Embryonic facial prominence (tissue), 1 donor: ENCODE measurements around the gene AEBP1.

ENCODE experiments used
- DNase-seq: peaks from one replicate; pipeline ENCODE4 v3.0.0-alpha.2; 2016; ENCODE audit errors: extremely low spot score

Gene AEBP1

DNA sequence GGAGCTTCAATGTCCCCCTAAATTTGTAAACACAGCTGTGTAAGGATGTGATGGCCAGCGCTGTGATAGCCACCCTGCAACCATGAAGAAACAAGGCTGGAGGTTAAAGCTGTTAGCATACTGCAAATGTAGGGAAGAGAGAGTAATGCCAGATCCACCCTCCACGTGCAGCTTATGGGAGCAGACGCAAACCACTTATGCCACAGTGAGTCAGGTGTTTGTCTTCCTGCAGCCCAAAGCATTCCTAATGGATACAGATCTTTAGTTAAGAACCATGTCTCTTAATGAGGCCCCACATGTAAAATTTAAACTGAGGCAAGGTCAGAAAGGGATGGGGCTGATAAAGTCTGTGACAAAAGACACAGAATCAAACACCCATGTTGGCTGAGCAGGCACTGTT, 50.6 kb downstream of the AEBP1 start:
- DNase-seq: no peak

DNA sequence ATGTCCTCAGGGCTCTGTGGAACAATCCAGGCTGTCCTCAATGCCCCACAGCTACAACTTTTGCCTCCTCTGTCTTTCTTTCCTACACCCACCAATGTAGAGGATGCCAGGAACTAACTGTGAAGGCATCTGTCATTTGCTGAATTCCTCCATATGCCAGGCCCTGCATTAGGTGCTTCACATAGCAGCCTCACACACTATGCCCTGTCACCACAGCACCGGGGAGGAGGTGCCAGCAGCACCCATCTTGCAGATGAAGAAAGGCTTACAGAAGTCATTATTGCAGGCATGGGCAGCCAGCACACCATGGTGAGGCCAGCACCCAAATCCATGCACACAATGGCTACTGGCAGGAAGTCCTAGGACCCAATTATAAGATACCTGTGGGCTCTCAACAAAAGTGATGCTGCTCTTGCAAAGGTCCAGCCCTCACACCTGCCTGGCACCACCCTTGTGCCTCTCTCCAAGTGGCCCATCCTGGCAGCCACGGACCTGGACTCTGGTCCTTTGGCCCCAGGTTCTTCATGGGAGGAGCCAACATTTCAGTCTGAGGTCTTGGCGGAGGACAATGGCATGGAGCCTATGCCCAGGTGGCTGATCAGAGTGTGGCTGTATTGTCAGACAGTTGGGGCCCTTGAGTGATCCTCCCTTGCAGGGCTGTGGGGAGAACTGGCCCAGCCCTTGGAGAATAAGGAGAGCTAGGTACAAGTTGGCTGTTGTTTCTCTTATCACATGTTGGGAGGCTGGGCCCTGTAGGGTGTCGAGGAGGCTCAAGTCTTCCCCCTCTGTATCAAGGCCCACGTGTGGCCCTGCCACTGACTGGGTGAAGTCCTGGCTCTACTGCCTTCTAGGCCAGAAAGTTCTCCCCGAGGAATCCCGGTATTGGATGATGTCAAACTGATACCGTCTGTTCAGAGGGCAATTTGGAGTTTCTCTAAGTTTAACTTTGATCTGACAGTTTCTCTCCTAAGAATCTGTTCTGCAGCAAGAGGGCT, 51.3 kb downstream of the AEBP1 start:
- no peak for DNase-seq

DNA sequence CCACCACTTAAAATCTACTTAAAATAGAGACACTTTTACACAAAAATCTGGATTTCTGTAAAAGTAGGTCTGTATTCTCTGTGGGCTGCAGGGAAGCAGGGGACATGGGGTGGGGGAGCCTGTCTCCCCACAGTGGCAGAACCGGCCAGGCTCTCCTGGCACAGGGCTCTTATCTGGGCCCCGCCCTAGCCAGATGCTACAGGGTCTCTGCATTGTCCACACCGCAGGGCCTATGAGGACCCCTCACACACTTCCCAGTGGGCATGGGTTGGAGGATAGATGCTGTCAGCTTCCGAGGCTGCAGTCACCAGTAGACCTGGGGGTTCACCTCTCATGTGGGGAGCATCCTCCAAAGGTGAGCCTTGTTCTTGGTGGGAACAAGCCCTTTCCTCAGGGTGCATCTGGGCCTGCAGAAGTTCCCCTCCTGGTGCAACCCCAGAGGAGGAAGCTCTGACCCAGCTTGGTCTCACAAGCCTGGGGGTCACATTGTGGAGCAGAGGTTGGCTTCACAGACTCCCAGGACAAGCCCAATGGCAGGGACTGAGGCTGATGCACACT, 52.4 kb downstream of the AEBP1 start:
- no peak for DNase-seq

DNA sequence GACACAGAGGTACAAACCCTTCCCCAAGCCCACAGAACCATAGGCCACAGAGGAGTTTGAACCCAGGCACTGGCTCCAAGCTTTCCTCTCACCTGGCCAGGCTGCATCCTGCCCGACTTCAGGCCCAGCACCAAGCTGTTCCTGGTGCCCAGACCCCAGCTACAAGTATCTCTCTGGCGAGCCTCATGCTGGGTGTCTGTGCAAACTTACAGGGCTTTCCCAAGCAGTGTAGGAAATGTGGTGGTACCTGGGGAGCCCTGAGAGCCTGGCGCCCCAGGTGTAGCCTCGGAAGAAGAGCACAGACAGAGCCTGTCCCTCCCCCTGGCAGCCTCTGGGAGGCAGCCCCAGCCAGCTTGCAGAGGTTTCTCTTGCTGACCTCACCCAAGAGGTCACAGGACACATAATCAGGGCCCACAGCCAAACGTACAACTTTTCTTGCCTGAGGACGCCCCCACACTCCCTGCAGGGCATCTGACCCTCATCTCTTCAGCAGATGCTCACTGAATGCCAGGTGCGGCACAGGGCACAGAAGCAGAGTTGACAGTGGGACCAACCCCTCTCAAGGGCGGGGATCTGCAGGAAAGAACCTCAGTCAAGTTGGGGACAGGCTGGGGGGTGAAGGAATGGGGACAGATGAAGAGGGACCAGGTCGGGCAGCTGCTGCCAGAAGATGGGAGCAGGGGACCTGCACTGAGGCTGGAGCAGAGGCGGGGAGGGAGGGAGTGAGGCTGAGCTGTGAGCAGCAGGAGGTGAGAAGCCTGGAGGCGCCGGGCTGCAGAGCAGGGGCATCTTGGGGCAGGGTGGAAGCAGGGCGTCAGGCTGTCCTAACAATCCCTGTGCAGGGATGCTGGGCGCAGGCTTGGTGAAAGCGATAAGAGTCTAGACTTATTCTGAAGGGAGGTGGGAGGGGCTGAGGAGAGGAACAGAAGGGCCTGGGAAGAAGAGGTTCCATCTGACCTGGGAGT, 53.3 kb downstream of the AEBP1 start:
- DNase-seq: no peak

DNA sequence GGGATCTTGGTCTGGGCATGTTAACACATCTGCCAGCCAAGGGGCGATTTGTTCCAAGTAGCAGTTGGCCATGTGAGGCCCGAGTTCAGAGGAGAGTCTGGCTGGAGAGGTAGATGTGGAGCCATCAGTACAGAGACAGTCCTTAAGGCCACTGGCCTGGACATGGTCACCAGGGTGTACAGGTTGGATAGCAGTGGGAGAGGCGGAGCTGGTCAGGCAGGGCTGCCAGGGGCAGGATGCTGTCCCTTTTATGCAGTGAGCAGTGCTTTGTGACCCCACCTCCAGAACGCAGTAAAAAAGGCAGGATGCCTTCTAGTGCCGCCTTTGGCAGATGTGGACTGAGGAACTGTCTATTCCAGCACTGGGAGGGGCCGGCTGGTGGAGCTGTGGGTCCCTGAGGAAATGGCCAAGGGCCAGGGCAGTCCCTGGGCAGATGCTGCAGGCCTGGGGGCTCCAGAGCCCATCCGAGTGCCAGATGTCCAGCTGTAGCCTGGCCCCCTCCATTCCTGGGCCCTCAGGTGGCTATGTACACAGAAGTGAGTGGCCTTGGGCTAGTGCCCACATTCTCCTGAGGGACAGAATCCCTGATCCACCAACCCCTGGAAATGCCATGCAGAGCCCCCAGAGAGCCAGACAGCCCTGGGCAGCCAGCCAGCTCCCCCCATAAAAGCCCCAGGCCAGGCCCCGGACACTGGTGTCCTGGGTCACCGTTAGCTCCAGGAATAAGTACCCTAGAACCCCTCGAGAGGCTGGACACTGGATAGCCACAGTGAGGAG, 54.1 kb downstream of the AEBP1 start:
- DNase-seq: no peak

DNA sequence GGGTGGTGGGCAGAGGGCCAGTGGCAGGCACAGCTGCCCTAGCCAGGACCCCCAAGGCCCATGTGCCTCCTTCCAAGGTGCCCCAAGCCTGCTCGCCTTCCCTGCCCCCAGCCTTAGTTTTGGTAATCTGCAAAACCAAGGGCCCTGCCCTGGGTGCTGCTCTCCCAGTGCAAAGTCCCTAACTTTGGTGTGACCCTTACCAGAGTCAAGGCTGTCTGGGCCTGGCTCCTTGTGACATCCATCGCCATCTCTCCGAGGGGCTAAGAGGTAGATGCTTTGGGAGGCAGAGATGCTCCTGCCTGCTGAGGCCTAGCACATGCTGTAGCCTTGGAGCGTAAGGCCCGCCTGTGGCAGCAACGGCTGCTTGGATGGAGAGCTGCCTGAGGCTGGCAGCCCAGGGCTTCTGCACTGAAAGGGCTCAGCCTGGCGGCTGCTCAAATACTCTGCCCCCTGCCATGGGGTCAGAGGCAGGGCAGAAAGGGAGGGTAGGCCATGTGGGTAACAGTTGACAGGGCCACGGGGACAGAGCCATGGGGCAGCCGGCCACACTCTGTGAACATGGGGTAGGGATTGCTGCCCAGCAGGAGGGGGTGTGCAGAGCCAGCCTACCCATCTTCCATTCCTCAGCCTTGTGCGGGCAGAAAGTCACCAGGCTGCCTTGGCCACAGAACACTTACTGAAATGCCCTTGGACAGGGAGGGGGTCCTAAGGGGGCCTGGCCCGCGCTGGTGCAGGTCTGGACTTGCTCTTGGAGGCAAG, 54.9 kb downstream of the AEBP1 start:
- no peak for DNase-seq

DNA sequence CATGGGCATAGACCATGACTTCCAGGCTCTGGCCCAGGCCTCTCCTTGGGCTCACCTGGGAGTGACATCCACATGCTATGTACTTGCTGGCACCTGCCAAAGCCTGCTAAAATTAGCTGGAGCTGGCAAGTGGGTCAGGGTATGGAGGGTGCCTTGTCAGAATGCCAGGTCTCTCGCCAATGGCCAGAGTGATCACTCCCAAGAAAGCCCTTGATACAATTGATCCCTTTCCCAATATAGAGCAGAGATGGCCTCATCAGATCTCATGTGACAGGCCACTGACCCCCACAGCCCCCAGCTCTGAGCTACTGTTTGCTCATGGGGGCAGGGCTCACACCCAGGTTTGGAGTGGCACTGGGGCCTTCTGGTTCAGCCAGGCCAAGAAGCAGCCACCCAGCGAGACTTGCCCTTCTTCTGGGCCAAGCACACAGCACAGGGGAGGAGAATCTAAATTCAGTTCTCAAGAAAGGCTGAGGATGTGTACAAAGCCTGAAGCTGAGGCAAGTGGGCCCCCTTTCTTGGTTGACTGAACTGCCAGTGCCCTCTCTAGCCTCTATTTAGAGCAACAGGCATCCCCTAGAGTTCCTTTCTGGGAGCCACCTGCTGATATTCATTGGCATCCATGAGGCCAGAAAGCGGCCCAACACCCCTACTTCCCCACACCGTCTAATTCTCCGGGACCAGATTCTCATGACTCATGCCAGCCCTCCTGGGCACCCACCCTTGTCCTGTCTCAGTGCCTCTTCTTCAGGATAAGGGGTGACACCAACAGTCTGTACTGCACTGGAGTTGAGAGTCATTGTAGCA, 55.9 kb downstream of the AEBP1 start:
- DNase-seq: no peak

DNA sequence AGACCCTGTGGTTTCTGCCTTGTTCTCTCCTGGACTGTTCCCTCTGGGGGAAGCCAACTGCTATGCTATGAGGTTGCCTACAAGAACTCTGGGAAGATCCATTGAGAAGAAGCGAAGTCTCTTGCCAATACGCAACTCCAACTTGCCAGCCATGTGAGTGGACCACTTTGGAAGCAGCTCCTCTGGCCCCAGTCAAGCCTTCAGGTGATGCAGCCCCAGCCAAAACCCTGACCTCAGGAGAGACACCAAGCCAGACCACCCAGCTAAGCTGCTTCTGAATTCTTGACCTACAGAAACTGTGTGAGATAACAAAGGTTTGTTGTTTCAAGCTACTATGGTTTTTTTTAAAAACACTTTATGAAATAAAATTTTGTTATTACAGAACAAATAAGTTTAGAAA, 57.2 kb downstream of the AEBP1 start:
- no peak for DNase-seq

DNA sequence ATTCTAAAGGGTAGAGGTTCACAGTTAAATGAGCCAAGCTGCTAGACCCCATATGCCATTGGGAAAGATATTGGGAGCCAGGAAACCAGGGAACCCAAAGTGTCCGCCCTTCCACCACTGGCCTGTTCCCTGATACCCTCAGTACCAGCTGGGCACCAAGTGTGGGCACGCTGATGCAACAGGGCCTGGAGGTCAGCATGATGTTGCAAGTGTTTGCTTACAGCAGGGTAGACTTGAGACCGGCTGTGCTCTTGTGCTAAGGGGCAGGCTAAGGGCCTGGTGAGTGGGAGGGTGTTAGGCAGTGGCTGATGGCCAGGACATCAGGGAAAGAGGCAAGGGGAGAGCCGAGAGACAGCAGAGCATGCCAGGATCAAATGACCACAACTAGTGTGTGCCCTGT, 58.0 kb downstream of the AEBP1 start:
- DNase-seq: no peak

DNA sequence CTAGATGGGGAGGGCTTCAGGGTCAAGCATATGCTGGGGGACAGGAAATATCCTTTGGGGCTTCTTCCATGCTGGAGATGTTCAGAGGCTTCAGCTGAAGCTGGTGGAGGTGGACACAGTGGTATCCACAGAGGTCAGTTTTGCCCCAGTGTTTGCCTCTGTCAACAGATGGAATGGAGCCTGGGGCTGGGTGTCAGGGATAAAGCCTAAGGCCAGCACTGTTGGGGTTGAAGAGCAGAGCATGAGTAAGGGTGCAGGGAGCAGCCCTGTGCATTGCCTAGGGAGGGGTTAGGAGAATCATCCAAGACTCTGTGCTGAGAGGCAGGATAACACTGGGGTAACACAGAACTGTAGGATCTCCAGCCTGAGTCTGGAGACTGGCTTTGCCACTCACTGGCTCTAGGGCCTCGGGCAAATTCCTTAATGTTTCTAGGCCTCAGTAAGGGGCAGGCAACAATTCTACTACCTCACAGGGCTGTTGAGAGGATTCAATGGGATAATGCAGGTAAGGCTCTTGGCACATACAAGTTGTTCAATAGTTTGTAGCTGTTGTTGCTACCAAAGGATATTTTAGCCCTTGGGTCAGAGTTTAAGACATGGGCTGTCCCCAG, 58.7 kb downstream of the AEBP1 start:
- no peak for DNase-seq

DNA sequence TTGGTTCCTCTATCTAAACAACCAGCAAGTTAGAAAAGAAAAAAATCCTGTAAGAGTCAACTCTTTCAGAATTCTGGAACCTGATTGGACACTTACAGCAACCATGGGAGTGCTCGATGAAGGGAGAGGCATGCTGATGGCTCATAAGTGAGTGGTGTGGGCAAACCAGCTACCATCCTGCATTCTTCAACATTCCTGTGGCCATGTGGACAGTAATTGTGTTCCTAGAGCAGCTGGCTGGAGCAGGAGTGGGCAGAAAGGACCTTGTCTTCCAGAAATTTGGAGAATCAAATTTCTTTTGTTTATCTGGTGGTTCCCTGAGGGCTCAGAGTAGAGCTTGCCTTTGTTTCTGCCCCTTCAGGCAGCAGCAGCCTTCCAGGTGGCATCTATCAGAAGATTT, 59.4 kb downstream of the AEBP1 start:
- no peak for DNase-seq
